Mucosa of rectum (tissue), 2 donors: ENCODE results near the gene NEURL4.
A peak's percentile ranks its signal among the peaks of the same experiment; 100 is the strongest.
"Not testable (repeated sequence)": the region's sequence is repeated elsewhere in the genome, so short reads cannot be mapped to it uniquely, and the experiment has no call there.

ENCODE experiments used
- H3K27ac ChIP-seq, 2 donors: one replicate each; pipeline ENCODE4 v1.7.0; 2013; ENCODE audit warnings: inconsistent platforms in 2 of 2, low read depth in 2 of 2, low read length in 2 of 2
- H3K27me3 ChIP-seq, 2 donors: one replicate each; pipeline ENCODE4 v1.7.0; 2013; ENCODE audit warnings: low read length in 2 of 2; ENCODE audit not compliant: control insufficient read depth in 2 of 2, insufficient read depth in 2 of 2
- H3K36me3 ChIP-seq, 2 donors: one replicate each; pipeline ENCODE4 v1.7.0; 2013; ENCODE audit warnings: low read length in 2 of 2; ENCODE audit not compliant: control insufficient read depth in 2 of 2, insufficient read depth in 2 of 2
- H3K4me1 ChIP-seq, 2 donors: one replicate each; pipeline ENCODE4 v1.7.0; 2013; ENCODE audit warnings: low read length in 2 of 2, mild to moderate bottlenecking in 1 of 2; ENCODE audit not compliant: control insufficient read depth in 2 of 2, insufficient read depth in 2 of 2
- H3K4me3 ChIP-seq, 2 donors: one replicate each; pipeline ENCODE4 v1.7.0; 2013; ENCODE audit warnings: low read length in 2 of 2
- H3K9ac ChIP-seq, 2 donors: one replicate each; pipeline ENCODE4 v1.7.0; 2013; ENCODE audit warnings: low read length in 2 of 2, low read depth in 1 of 2, mild to moderate bottlenecking in 1 of 2
- H3K9me3 ChIP-seq, 2 donors: one replicate each; pipeline ENCODE4 v1.7.0; 2013; ENCODE audit warnings: low read length in 2 of 2; ENCODE audit not compliant: control insufficient read depth in 2 of 2
- donor health status: healthy.
- donor health status: Normal muscosa, but diverticular disease.

Gene NEURL4

GRCh38 chr17:7348478-7349242, 19.5 kb upstream of the NEURL4 start:
- Histone ChIP-seq H3K4me3 (no peak overlapping the region), H3K4me1 (peaks cover 22 to 24% of the 10 kb centered on the region in 2 donors), H3K9me3 (no peaks in the 10 kb centered on the region), H3K36me3 (no peaks in the 10 kb centered on the region), H3K27ac (no peak overlapping the region), H3K9ac (no peak overlapping the region), H3K27me3 (no peaks in the 10 kb centered on the region)

DNA sequence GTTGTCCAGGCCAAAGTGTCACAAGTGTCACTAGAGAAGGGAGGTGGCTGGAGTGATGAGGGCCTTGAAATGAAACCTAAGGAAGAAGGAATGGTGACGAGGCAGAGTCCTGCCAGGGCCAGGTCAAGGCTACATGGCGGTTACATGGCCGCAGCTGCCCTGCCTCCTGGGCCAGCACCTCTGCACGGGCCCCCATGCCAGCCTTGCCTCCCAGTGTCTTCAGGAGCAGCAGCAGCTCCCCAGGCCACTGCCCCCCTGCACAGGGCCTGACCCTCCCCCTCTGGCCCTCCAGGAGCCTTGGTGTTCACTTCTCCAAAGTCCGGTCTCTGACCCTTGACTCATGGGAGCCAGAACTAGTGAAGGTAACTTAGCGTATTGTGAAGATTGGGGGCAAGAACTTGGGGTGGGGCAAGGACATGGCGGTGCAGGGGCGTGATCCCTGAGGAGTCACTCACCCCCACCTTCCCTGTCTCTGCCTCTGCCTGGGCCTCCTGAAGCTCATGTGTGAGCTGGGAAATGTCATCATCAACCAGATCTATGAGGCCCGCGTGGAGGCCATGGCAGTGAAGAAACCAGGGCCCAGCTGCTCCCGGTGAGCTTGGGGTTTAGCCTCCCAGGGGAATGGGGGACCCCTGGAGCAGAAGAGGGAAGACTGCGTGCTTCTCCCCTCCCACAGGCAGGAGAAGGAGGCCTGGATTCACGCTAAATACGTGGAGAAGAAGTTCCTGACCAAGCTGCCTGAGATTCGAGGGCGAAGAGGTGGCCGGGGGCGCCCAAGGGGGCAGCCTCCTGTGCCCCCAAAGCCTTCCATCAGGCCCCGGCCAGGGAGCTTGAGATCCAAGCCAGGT, 18.7 kb upstream of the NEURL4 start:
- Histone ChIP-seq H3K27me3 (no peaks in the 10 kb centered on the region), H3K9ac (no peak overlapping the region), H3K36me3 (no peaks in the 10 kb centered on the region), H3K4me3 (no peak overlapping the region), H3K27ac (no peak overlapping the region), H3K4me1 (peaks cover 18 to 19% of the 10 kb centered on the region in 2 donors), H3K9me3 (no peaks in the 10 kb centered on the region)

DNA sequence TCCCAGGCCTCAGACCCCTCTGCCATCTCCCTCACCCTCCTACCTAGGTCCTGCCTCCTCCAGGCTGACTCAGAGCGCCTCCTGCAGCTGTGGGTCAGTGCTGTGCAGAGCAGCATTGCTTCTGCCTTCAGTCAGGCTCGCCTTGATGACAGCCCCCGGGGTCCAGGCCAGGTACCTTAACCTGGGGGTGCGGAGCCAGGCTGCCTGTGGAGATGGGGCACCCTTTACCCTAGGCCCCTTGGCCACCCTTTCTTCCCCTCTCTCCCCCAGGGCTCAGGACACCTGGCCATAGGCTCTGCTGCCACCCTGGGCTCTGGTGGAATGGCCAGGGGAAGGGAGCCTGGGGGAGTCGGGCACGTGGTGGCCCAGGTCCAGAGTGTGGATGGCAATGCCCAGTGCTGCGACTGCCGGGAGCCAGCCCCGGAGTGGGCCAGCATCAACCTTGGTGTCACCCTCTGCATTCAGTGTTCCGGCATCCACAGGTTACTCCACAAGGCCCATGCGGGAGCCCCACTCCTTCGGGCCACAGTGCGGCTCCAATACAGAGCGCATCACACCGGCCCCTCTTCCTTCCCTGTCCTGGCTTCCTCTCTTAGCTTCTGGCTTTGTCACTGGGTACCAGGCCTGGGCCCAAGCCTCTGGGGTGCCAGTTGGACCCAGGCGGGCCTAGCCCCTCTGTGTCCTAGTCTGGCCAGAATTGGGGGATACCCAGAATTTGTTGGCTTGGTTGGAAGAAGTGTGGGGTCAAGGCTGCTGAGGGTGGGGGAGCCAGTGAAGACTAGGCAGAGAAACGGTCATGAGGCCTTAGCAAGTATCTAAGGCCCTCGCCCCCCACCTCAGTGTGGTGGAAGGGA, 17.9 kb upstream of the NEURL4 start:
- no peak overlapping the region for H3K4me3 ChIP-seq
- no peaks in the 10 kb centered on the region for H3K9me3 ChIP-seq
- H3K4me1 ChIP-seq: peaks cover 11 to 13% of the 10 kb centered on the region in 2 donors
- H3K27me3 ChIP-seq: no peaks in the 10 kb centered on the region
- no peak overlapping the region for H3K27ac ChIP-seq
- peaks cover 0 to 1% of the 10 kb centered on the region in 2 donors for H3K36me3 ChIP-seq
- H3K9ac ChIP-seq: no peak overlapping the region

DNA sequence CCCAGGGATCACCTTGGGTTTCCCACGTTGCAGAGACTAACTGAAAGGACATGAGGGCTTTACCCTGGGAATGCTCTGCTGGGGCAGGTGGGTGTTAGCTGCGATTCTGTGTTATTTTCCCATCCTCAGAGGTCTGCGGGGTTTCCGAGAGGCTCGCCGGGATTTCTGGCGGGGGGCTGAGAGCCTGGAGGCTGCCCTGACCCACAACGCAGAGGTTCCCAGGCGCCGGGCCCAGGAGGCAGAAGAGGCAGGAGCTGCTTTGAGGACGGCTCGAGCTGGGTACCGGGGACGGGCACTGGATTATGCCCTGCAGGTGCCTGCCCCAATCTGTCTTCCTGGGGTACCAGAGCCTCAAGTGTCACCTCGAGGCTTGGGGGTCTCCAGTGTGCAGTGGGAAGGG, 14.1 kb upstream of the NEURL4 start:
- Histone ChIP-seq H3K27me3 (peaks cover 0 to 4% of the 10 kb centered on the region in 2 donors), H3K27ac (no peak overlapping the region), H3K4me1 (peaks cover 0 to 4% of the 10 kb centered on the region in 2 donors), H3K9ac (no peak overlapping the region), H3K36me3 (peaks cover 0 to 5% of the 10 kb centered on the region in 2 donors), H3K4me3 (no peak overlapping the region), H3K9me3 (no peaks in the 10 kb centered on the region)

DNA sequence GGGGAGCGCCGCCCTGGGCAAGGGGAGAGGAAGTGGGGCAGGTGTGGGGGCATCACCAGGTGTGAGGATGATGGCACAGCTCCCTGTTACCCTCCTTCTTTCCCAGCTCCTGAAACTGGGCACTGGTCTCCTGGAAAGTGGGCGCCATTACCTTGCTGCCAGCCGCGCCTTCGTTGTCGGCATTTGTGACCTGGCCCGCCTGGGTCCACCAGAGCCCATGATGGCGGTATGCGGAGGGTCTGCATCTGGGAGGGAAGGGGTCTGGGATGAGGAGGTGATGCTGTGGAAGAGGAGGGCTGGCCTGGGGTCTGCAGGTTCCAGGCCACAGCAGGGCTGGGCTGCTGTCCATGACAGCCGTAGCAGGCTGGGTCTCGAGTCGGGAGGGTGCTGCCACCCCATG, 12.7 kb upstream of the NEURL4 start:
- no peaks in the 10 kb centered on the region for H3K9me3 ChIP-seq
- H3K9ac ChIP-seq: no peak overlapping the region
- H3K4me1 ChIP-seq: peaks cover 0 to 4% of the 10 kb centered on the region in 2 donors
- H3K4me3 ChIP-seq: no peak overlapping the region
- no peak overlapping the region for H3K27ac ChIP-seq
- H3K27me3 ChIP-seq: peaks cover 0 to 4% of the 10 kb centered on the region in 2 donors
- peaks cover 0 to 5% of the 10 kb centered on the region in 2 donors for H3K36me3 ChIP-seq

- Histone ChIP-seq H3K4me1 (peaks cover 0 to 10% of the 10 kb centered on the region in 2 donors), H3K9me3 (no peaks in the 10 kb centered on the region), H3K4me3 (no peak overlapping the region), H3K27ac (no peak overlapping the region), H3K27me3 (peaks cover 2 to 4% of the 10 kb centered on the region in 2 donors), H3K9ac (no peak overlapping the region), H3K36me3 (peaks cover 0 to 5% of the 10 kb centered on the region in 2 donors)
Observed at GRCh38 chr17:7340179-7340578, 11.0 kb upstream of the NEURL4 start.

- not testable (repeated sequence) for H3K36me3 ChIP-seq, H3K4me1 ChIP-seq, H3K9me3 ChIP-seq, H3K27ac ChIP-seq, H3K27me3 ChIP-seq, H3K9ac ChIP-seq
- peak overlapping the region in 1 of 2 donors; percentile 75 for H3K4me3 ChIP-seq
Observed at GRCh38 chr17:7337600-7337999, 8.5 kb upstream of the NEURL4 start.

DNA sequence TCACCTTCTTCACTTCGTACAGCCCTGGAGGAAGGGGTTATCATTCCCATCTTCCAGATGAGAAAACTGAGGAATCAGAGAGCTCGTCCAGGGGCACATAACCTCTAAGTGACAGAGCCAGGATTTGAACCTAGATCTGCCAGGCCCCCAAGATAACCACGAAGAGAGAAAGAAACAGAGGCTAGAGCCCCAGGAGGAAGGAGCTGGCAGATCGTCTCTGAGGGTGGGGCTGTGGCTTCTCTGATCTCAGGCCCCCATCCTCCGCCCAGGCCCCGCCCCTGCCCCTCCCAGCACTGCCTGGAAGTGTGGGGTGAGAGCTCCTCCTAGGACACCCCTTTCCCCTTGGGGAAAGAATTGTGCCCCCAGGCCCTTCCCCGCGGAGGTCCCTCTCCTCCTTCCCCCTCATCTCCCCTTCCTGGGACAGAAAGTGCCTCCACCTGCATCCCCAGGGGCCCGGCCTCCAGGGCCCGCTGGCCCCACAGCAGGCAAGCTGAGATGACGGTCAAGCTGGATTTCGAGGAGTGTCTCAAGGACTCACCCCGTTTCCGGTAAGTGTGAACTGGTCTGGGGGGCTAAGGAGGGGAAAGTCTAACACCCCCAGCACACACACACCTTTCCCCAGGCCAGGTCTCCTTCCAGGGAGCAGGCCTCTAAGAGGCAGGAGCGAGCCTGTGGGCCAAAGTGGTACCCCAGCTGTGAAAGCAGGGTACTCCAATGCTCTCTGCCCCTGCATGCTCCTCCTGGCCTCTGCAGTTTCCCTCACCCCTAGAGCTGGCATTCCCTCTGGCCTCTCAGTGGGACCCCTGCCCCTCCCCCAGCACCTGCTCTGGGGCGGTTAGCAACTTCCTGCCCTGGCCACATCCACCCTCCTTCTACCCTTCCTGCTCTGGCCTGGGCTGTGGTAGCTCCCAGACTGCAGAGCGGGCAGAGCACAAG, 7.4 kb upstream of the NEURL4 start, which contains the start of gene ACAP1:
ACAP1 (plus strand) TSS at position 290 of the 936 bp plus-strand sequence; CDS start at position 496, 206 bp downstream.
- H3K4me1 ChIP-seq: peaks cover 0 to 12% of the 10 kb centered on the region in 2 donors
- no peaks in the 10 kb centered on the region for H3K9me3 ChIP-seq
- peak within 1 kb of the TSS in 1 of 2 donors; percentile 78 for H3K27ac ChIP-seq
- no peaks in the 10 kb centered on the region for H3K36me3 ChIP-seq
- H3K4me3 ChIP-seq: peak within 1 kb of the TSS; percentile 53 to 75
- peaks cover 0 to 2% of the 10 kb centered on the region in 2 donors for H3K27me3 ChIP-seq
- peak within 1 kb of the TSS; percentile 43 to 56 for H3K9ac ChIP-seq

DNA sequence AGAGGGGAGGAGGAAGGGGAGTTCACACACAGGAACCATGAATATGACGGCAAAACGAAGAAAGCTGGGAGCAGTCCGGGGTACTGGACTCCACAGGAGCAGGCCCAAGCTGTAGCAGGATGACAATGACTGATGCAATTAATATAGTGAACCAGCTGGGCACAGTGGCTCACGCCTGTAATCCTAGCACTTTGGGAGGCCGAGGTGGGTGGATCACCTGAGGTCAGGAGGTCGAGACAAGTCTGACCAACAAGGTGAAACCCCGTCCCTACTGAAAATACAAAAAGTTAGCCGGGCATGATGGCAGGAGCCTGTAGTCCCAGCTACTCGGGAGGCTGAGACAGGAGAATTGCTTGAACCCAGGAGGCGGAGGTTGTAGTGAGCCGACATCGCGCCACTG, 6.6 kb upstream of the NEURL4 start:
- not testable (repeated sequence) for H3K9ac ChIP-seq, H3K27me3 ChIP-seq, H3K36me3 ChIP-seq, H3K4me3 ChIP-seq, H3K9me3 ChIP-seq
- Histone ChIP-seq H3K4me1 (peaks cover 0 to 12% of the 10 kb centered on the region in 2 donors), H3K27ac (peak overlapping the region in 1 of 2 donors; percentile 48)
